WTC11 (cell line): ENCODE results near the gene COL27A1.

Experiments
- GABPB1 ChIP-seq: sonication (generic); formaldehyde crosslinking; IDR thresholded peaks from 2 replicates; pipeline ENCODE4 v1.8.1; 2023; ENCODE audit warnings: mild to moderate bottlenecking, missing genetic modification reagents
- NFYB ChIP-seq: sonication (generic); formaldehyde crosslinking; conservative IDR thresholded peaks from 2 replicates; pipeline ENCODE4 v1.8.0; 2022; ENCODE audit warnings: low read depth, missing genetic modification reagents
- SP1 ChIP-seq: sonication (generic); formaldehyde crosslinking; conservative IDR thresholded peaks from 2 replicates; pipeline ENCODE4 v1.8.1; 2022; ENCODE audit warnings: missing genetic modification reagents
- ZBTB21 ChIP-seq: sonication (generic); formaldehyde crosslinking; IDR thresholded peaks from 2 replicates; pipeline ENCODE4 v1.8.1; 2023; ENCODE audit warnings: mild to moderate bottlenecking, missing genetic modification reagents, borderline replicate concordance
- ZNF121 ChIP-seq: sonication (generic); formaldehyde crosslinking; IDR thresholded peaks from 2 replicates; pipeline ENCODE4 v1.8.0; 2023; ENCODE audit warnings: missing genetic modification reagents
- TF ChIP-seq, protein P1 (sequence below): fragments of 200-600 bp; IDR thresholded peaks from 2 replicates; pipeline ENCODE4 v1.8.0; 2022; ENCODE audit warnings: antibody characterized with exemption

DNA sequence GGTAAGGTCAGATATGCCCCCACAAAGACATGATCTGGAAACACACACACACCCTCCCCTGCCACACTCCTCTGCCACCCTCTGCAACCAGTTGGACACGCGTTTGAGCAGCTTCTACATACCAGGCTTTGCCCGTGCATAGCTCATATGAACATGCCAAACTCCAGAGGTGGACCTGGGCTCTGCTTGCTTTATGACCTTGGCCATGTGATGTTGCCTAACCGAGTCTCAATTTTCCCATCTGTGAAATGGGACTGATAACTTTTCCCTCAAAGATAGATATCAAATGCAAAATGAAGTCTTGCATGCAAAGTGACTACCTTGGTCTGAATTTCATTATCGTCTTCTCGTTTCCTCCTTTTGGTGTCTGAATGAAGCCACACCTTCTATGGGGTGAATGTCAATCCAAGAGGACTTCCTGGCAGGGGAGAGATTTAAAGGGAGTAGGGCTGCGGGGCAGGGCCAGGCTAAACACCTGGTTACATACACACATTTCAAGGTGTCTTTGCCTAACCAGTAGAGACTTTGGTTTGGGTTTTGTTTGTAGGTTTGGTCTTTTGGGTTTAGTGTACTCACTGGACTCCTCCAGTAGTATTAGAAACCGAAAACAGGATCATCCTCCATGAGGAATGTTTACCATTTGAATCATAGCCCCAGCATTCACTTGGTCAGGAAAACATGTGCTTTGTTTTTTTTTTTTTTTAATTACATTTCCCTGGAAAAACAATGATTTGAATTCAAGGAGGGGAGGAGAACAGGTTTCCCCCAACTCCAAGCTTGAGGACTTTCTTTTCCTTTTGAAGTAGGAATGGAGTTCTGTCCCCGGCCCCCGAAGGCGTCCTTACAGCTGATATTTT, 63.2 kb downstream of the COL27A1 start:
- TF ChIP-seq GABPB1 (no peak), SP1 (CRISPR knock-in tag) (no peak), NFYB (no peak), ZNF121 (CRISPR knock-in tag) (no peak), ZBTB21 (CRISPR knock-in tag) (no peak)
- TF ChIP-seq, protein P1, sequence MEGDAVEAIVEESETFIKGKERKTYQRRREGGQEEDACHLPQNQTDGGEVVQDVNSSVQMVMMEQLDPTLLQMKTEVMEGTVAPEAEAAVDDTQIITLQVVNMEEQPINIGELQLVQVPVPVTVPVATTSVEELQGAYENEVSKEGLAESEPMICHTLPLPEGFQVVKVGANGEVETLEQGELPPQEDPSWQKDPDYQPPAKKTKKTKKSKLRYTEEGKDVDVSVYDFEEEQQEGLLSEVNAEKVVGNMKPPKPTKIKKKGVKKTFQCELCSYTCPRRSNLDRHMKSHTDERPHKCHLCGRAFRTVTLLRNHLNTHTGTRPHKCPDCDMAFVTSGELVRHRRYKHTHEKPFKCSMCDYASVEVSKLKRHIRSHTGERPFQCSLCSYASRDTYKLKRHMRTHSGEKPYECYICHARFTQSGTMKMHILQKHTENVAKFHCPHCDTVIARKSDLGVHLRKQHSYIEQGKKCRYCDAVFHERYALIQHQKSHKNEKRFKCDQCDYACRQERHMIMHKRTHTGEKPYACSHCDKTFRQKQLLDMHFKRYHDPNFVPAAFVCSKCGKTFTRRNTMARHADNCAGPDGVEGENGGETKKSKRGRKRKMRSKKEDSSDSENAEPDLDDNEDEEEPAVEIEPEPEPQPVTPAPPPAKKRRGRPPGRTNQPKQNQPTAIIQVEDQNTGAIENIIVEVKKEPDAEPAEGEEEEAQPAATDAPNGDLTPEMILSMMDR: no peak
